AG09309 (cell line): ENCODE data around the gene DENND4A.
"Not testable (repeated sequence)": the region's sequence is repeated elsewhere in the genome, so short reads cannot be mapped to it uniquely, and the experiment has no call there.

Experiments
- DNase-seq: peaks from one replicate; pipeline ENCODE4 v3.0.0-alpha.2; 2010; ENCODE audit warnings: low read depth
- H3K4me3 ChIP-seq: 2 replicates; pipeline ENCODE4 v1.5.1; 2011; ENCODE audit warnings: mild to moderate bottlenecking, low read depth, low read length, moderate library complexity; ENCODE audit not compliant: control insufficient read depth
- TF ChIP-seq, protein P1 (sequence below): IDR thresholded peaks from 2 replicates; pipeline ENCODE4 v1.5.1; 2011; ENCODE audit warnings: mild to moderate bottlenecking, low read depth, low read length, inconsistent platforms; ENCODE audit not compliant: insufficient read depth, control insufficient read depth; ENCODE audit errors: missing control alignments

The DENND4A gene

DNA sequence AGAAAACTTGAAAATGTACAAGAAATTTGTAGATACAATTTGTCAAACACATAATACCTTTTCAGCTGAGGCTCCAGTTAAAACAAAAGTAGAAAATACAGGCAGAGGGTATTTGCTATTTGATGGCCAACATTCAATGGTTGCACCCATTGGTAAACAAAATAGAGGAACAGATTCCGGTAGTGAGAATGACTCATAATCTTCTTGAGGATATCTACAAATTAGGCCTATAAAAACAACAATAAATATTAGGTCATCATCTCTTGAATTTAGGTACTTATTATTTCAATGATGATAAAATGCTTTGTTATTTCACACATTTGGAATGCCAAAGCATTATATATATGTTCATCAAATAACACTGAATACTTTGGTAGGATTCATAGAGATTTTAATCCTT is 53.4 kb downstream of the DENND4A start:
- DNase-seq, result no peak
- TF ChIP-seq, protein P1, sequence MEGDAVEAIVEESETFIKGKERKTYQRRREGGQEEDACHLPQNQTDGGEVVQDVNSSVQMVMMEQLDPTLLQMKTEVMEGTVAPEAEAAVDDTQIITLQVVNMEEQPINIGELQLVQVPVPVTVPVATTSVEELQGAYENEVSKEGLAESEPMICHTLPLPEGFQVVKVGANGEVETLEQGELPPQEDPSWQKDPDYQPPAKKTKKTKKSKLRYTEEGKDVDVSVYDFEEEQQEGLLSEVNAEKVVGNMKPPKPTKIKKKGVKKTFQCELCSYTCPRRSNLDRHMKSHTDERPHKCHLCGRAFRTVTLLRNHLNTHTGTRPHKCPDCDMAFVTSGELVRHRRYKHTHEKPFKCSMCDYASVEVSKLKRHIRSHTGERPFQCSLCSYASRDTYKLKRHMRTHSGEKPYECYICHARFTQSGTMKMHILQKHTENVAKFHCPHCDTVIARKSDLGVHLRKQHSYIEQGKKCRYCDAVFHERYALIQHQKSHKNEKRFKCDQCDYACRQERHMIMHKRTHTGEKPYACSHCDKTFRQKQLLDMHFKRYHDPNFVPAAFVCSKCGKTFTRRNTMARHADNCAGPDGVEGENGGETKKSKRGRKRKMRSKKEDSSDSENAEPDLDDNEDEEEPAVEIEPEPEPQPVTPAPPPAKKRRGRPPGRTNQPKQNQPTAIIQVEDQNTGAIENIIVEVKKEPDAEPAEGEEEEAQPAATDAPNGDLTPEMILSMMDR, result no peak
- no peak overlapping the region for H3K4me3 ChIP-seq

DNA sequence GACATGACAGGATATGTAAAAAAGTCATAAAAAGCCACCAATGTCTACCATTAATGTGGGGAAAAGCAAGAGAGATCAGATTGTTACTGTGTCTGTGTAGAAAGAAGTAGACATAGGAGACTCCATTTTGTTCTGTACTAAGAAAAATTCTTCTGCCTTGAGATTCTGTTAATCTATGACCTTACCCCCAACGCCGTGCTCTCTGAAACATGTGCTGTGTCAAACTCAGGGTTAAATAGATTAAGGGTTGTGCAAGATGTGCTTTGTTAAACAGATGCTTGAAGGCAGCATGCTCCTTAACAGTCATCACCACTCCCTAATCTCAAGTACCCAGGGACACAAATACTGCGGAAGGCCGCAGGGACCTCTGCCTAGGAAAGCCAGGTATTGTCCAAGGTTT is 58.5 kb downstream of the DENND4A start:
- H3K4me3 ChIP-seq, DNase-seq: not testable (repeated sequence)

DNA sequence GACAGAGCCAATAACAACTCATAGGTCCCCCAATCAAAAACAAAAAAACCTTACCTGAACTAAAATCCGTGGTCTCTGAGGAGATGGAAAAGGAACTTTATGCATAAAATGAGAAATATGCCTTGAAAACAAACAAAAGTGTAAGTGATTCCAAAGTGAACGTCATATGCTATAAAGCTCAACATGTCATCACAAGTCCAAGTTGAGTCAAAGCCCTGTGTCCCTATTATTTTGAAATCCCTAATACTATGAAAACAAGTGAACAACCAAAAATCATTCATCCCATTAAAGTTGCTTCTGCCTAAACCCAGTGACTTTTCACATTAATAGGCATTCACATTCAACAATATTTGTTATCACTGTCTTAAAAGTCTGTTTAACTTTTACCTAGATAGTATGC is 59.4 kb downstream of the DENND4A start:
- H3K4me3 ChIP-seq, result no peak overlapping the region
- TF ChIP-seq, protein P1, result no peak
- DNase-seq, result no peak

DNA sequence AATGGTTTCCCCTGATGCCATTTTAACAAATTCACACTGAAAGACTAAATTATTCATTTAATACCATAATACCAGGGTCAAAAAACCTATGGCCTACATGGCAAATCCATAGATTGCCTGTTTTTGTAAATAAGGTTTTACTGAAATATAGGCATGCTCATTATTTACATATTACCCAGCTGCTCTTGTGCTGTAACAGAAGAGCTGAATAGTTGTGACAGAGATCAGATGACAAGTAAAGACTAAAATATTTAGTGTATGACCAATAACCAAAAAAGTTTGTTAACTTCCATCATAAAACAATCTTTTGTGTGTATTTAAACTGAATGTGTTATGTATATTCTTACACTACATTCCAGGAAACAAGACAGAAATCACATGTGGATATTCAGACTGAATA is 60.2 kb downstream of the DENND4A start:
- H3K4me3 ChIP-seq, result no peak overlapping the region
- DNase-seq, result no peak
- TF ChIP-seq, protein P1, result no peak

DNA sequence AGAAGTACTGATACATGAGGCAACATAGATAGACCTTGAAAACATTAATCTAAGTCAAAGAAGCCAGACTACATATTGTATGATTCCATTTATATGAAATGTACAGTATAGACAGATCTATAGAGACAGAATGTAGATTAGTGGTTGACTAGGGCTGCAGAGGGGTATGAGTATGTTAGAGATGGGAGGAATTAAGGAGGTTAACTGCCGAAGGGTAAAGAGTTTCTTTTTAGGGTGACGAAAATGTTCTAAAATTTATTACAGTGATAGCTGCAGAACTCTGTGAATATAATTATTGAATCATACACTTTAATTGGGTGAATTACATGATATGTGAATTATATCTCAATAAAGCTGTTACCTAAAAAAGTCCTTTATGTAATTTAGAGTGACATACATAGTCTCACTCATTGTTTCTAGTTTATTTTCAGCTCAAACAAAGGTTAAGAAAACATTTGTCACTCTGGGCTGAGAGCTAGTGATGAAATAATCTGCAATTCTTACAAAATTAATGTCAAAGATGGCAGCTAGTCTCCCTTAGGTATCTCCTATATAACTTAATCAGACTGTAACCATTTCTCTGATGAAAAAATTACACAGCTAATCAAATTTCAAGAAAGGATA is 61.4 kb downstream of the DENND4A start:
- TF ChIP-seq, protein P1, result no peak

DNA sequence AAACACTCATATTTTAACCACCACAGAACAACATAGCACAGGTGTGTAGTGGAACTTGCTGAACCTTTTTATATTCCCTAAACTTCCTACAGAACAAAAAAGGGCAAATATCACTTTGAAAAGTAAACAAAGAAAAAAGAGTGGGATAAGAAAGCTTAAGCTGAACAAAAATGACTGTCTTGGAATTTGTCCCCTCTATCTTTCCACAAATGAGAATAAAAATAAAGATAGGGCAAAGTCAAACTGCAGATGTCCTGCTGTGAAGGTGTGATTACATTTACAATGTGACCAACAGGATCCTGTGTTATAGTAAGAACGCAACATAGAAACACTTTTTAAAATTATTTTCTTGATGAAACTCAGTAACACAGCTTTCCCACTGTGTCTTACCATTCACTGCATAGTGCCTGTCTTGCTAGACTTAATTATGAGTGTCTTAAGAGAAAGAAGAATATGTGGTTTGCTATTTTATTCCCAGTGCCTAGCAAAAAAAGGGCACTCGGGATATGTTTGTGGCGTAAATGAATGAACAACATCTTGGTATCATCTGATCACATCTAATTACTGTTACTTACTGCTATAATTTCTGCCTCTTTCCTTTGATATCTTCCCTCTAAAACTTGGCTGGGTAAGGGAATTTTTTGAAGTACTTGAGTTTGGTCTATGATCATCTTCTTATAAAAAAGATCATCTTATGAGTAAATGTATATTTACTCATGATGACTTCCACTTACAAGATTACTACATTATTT is 67.5 kb downstream of the DENND4A start:
- TF ChIP-seq, protein P1, result no peak
- no peak for DNase-seq
- H3K4me3 ChIP-seq, result no peak overlapping the region

More for the DNA sequence above, 61.4 kb downstream of the DENND4A start:
- DNase-seq, result no peak
- H3K4me3 ChIP-seq, result no peak overlapping the region

DNA sequence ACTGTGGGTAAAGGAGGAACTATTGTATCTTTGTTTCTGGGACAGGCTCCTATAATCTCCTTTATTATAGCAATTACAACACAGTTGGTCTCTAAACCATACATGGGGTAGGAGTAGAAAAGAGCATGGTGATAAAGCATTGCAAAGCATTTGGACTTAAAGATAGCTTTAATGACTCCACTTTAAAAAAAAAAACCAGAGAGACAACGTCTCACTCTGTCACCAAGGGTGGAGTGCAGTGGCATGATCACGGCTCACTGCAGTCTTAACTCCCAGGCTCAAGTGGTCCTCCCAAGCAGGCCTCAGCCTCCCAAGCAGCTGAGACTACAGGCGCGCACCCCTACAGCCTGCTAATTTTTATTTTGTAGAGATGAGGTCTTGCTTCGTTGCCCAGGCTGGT is 68.2 kb downstream of the DENND4A start:
- DNase-seq, result no peak
- TF ChIP-seq, protein P1, result no peak
- H3K4me3 ChIP-seq, result no peak overlapping the region
